GM18517 (cell line): ENCODE measurements around the gene HAUS2.

Experiments used
- ATAC-seq: cut with Tn5 transposase; IDR thresholded peaks from one replicate; pipeline ENCODE4 v1.9.1; 2021; ENCODE audit warnings: mild to moderate bottlenecking, moderate library complexity; ENCODE audit not compliant: unreplicated experiment

HAUS2 gene

DNA sequence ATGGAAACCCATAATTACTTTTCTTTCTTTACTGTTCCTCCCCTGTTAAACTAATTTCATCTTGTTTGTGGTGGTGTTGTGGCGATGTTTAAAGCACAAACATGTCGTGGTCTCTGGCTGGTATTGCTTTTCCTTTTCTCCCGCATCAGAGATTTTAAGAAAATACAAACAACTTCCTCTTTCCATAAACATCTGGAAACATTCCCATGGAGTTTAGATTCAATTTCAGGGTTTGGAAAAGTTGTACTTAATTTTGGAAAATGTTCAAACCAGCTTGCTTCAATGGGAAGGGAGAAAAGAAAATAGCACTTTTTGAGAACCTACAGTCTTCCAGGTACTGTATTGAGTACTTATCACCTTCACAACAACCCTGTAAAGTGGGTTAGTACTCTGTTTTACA lies 57.2 kb downstream of the HAUS2 start:
- ATAC-seq = no peak

DNA sequence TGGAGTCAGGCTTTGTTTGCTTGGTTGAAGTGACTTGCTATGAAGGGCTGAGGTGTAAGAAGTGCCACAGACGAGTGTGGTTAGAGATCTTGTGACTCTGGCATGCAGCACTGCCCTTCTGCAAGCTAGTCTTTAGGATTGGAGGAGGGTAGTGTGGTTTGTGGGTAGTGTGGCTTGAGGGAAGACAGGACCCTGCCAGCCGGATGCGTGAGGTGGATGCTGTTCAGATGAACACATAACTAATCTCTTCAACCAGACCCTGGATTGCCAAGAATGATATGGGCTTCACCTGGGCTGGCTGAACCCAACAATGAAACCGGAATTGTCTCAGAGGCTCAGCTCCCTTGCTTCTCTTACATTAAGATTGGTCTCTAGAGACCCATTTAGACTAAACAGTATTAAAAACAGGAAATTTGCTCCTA lies 59.5 kb downstream of the HAUS2 start:
- ATAC-seq = peak; percentile 61

DNA sequence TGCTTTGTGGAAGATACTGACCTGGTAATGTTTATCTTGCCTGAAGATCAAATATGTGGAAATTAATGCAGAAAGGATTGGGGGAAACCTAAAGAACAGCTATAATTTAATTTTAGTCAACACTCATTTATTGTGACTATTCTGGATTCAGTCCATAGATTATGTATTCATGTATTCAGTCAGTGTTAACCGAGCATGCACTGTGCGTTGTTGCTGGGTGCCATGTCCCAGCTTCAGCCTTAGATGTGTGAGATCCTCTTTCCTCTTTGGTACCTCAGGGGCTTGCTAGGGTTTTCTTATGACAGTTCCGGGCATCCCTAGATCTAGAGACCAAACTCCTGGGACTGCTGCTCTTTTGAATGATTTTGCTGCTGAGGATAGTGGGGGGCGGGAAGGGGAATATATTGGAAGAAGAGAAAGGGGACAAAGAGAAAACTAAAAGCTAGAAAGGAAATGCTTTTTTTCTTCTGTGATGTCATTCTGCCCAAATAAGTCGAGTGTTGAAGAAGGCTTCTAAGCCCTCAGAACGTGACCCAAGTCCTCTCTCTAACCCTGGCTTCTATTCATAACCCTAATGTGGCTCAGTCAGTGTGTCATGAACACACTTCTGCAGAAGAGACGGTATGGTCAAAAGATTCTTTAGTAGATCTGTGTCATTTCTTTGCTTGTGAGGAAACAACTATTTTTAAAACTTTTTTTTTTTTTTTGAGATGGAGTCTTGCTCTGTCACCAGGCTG lies 60.3 kb downstream of the HAUS2 start:
- no peak for ATAC-seq

DNA sequence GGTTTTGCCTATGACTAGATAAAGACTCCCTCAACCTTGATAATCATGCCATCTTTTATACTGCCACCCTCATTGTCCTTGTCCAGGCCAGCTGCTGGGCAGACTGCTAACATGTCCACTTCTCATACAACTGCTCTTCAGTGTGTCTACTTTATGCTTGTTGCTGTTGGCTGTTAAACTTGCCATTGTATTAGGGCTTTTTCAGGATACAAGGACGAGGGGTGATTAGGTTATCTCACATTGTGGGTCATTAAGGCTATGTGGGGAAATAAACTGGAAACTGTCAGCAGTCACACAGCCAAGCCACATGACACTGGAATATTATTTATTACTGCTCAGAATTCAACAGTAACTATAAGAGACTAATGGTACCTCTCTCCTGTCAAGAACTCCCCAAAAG lies 62.9 kb downstream of the HAUS2 start:
- no peak for ATAC-seq

DNA sequence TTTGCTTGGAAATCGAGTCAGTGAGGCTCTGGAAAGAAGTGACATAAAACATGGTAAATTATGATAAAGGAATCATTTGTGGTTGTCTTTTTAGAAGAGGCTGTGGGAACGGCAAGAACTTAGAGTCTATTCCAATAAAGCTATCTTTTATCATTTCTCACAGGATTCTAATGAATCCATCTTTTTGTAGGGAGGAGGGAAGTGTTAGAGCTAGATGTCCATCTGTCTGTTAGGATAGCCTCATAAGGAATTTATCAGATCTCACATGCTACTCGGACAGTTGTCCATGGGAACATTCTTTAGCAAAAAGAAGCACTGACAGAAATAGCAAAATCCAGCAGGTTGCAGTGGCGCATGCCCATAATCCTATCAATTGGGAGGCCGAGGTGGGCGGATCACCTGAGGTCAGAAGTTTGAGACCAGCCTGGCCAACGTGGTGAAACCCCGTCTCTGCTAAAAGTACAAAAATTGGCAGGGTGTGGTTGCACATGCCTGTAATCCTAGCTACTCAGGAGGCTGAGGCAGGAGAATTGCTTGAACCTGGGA lies 63.8 kb downstream of the HAUS2 start:
- no peak for ATAC-seq

DNA sequence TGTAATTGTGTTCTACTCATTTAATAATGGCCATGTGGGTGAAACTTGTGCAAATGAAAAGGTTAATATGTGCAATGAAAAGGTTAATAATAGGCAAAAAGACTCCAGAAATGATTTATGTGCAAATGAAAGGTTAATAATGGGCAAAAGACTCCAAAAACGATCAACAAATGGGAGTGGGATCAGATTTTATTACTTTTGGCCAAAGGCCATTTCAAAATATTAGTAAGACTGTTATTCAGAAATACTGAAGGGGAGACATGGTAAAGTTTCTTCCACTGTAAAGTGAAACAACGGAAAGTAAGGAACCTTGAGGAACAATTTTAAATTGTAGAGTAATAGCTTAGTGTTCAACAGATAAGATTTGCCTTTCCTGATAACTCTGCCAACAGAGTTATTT lies 67.5 kb downstream of the HAUS2 start:
- ATAC-seq = no peak
